GM18907 (cell line): ENCODE data around the gene MAN1A2.

Experiments used
- ATAC-seq: cut with Tn5 transposase; IDR thresholded peaks from one replicate; pipeline ENCODE4 v1.9.1; 2021; ENCODE audit warnings: mild to moderate bottlenecking, moderate library complexity; ENCODE audit not compliant: unreplicated experiment

Gene MAN1A2

GRCh38 chr1:117481410-117481809, 114.2 kb downstream of the MAN1A2 start:
- no peak for ATAC-seq

- no peak for ATAC-seq
These were observed 126.7 kb downstream of the MAN1A2 start for GRCh38 chr1:117493906-117494305.

- no peak for ATAC-seq
These were observed 127.8 kb downstream of the MAN1A2 start for GRCh38 chr1:117495068-117495467.

- ATAC-seq: no peak
These were observed 131.8 kb downstream of the MAN1A2 start for GRCh38 chr1:117499071-117499470.

- ATAC-seq: no peak
These were observed 133.3 kb downstream of the MAN1A2 start for GRCh38 chr1:117500584-117500983.

GRCh38 chr1:117501281-117501680, 134.0 kb downstream of the MAN1A2 start:
- no peak for ATAC-seq

GRCh38 chr1:117511273-117511672, 144.0 kb downstream of the MAN1A2 start:
- ATAC-seq: no peak

GRCh38 chr1:117512728-117513321, 145.6 kb downstream of the MAN1A2 start:
- ATAC-seq: no peak

- no peak for ATAC-seq
These were observed 155.9 kb downstream of the MAN1A2 start for GRCh38 chr1:117523111-117523510.

- no peak for ATAC-seq
These were observed 159.8 kb downstream of the MAN1A2 start for GRCh38 chr1:117527074-117527473.

GRCh38 chr1:117527566-117528102, 160.4 kb downstream of the MAN1A2 start:
- ATAC-seq: no peak

GRCh38 chr1:117529683-117530082, 162.4 kb downstream of the MAN1A2 start:
- ATAC-seq: no peak

GRCh38 chr1:117531222-117531621, 164.0 kb downstream of the MAN1A2 start:
- ATAC-seq: no peak

GRCh38 chr1:117534995-117535467, 167.8 kb downstream of the MAN1A2 start:
- ATAC-seq: peak; percentile 75

GRCh38 chr1:117535821-117536220, 168.6 kb downstream of the MAN1A2 start:
- ATAC-seq: no peak

- no peak for ATAC-seq
These were observed 170.2 kb downstream of the MAN1A2 start for GRCh38 chr1:117537291-117537920.

GRCh38 chr1:117540532-117540931, 173.3 kb downstream of the MAN1A2 start:
- no peak for ATAC-seq

- ATAC-seq: no peak
These were observed 173.8 kb downstream of the MAN1A2 start for GRCh38 chr1:117541003-117541402.

GRCh38 chr1:117541585-117541984, 174.3 kb downstream of the MAN1A2 start:
- ATAC-seq: no peak

- ATAC-seq: no peak
These were observed 177.4 kb downstream of the MAN1A2 start for GRCh38 chr1:117544509-117545109.

- ATAC-seq: no peak
These were observed 179.2 kb downstream of the MAN1A2 start for GRCh38 chr1:117546467-117546866.

GRCh38 chr1:117553471-117553870, 186.2 kb downstream of the MAN1A2 start:
- ATAC-seq: no peak
